Measurements from ENCODE around the gene DDX41.

Gene DDX41

GRCh38 chr5:177542816-177543465, 26.2 kb upstream of the DDX41 start:
- no peak for DNase-seq (ENCODE audit: low read depth in 1 of 2, low spot score in 1 of 2)
- H3K27me3 ChIP-seq (ENCODE audit: insufficient read depth, poor library complexity, severe bottlenecking), result no peaks in the 10 kb centered on the region
- H3K27ac ChIP-seq (replicated peaks), result peak overlapping the region; percentile 12; the same call in 1 of the 2 replicates
- TF ChIP-seq GABPA (IDR thresholded peaks at IDR 0.05; ENCODE audit: low read depth) (no peak), SPI1 (IDR thresholded peaks at IDR 0.05; ENCODE audit: borderline replicate concordance, low read depth) (no peak), POLR2AphosphoS5 (IDR thresholded peaks at IDR 0.05; ENCODE audit: low read depth) (no peak), REST (IDR thresholded peaks at IDR 0.05; ENCODE audit: insufficient replicate concordance, low read depth) (no peak), CTCF (IDR thresholded peaks at IDR 0.05; ENCODE audit: insufficient read depth, low read length) (no peak)
- no peak overlapping the region for H3K4me3 ChIP-seq (replicated peaks; ENCODE audit: insufficient read depth, low read length)

GRCh38 chr5:177540438-177540837, 23.7 kb upstream of the DDX41 start:
- TF ChIP-seq SPI1 (IDR thresholded peaks at IDR 0.05; ENCODE audit: borderline replicate concordance, low read depth) (no peak), POLR2AphosphoS5 (IDR thresholded peaks at IDR 0.05; ENCODE audit: low read depth) (no peak), CTCF (IDR thresholded peaks at IDR 0.05; ENCODE audit: insufficient read depth, low read length) (no peak), REST (IDR thresholded peaks at IDR 0.05; ENCODE audit: insufficient replicate concordance, low read depth) (no peak), GABPA (IDR thresholded peaks at IDR 0.05; ENCODE audit: low read depth) (no peak)
- Histone ChIP-seq H3K27ac (replicated peaks) (peak overlapping the region; percentile 44), H3K4me3 (replicated peaks; ENCODE audit: insufficient read depth, low read length) (no peak overlapping the region), H3K27me3 (ENCODE audit: insufficient read depth, poor library complexity, severe bottlenecking) (no peaks in the 10 kb centered on the region)
- peak in 1 of 2 experiments; percentile 62 for DNase-seq (ENCODE audit: low read depth in 1 of 2, low spot score in 1 of 2)

- TF ChIP-seq CTCF (IDR thresholded peaks at IDR 0.05; ENCODE audit: insufficient read depth, low read length) (no peak), REST (IDR thresholded peaks at IDR 0.05; ENCODE audit: insufficient replicate concordance, low read depth) (no peak), POLR2AphosphoS5 (IDR thresholded peaks at IDR 0.05; ENCODE audit: low read depth) (no peak), GABPA (IDR thresholded peaks at IDR 0.05; ENCODE audit: low read depth) (no peak), SPI1 (IDR thresholded peaks at IDR 0.05; ENCODE audit: borderline replicate concordance, low read depth) (no peak)
- Histone ChIP-seq H3K27ac (replicated peaks) (peak overlapping the region; percentile 44), H3K27me3 (ENCODE audit: insufficient read depth, poor library complexity, severe bottlenecking) (no peaks in the 10 kb centered on the region), H3K4me3 (replicated peaks; ENCODE audit: insufficient read depth, low read length) (no peak overlapping the region)
- DNase-seq (ENCODE audit: low read depth in 1 of 2, low spot score in 1 of 2), result peak in 1 of 2 experiments; percentile 40
These were observed 22.6 kb upstream of the DDX41 start for GRCh38 chr5:177539411-177539810.
